VCaP (cell line): Measurements from ENCODE around the gene TENM3.

ENCODE experiments used
- H3K27ac ChIP-seq: fragments of 450-650 bp; 2 replicates; pipeline ENCODE4 v1.5.1; 2017
- CTCF ChIP-seq: fragments of 450-650 bp; conservative IDR thresholded peaks from 2 replicates; pipeline ENCODE4 v1.5.1; 2017; ENCODE audit warnings: mild to moderate bottlenecking, moderate library complexity

The TENM3 gene

GRCh38 chr4:182756161-182756690, 513.0 kb downstream of the TENM3 start:
- TF ChIP-seq CTCF = no peak
- no peak overlapping the region for H3K27ac ChIP-seq

- H3K27ac ChIP-seq = no peak overlapping the region
- TF ChIP-seq CTCF = no peak
Measured at GRCh38 chr4:182758273-182758672, 515.1 kb downstream of the TENM3 start.

- H3K27ac ChIP-seq = no peak overlapping the region
- no peak for TF ChIP-seq CTCF
Measured at GRCh38 chr4:182760551-182761043, 517.4 kb downstream of the TENM3 start.

GRCh38 chr4:182764137-182764536, 520.9 kb downstream of the TENM3 start:
- no peak overlapping the region for H3K27ac ChIP-seq
- TF ChIP-seq CTCF = no peak

GRCh38 chr4:182764642-182765041, 521.4 kb downstream of the TENM3 start:
- TF ChIP-seq CTCF = no peak

GRCh38 chr4:182765987-182766856, 523.0 kb downstream of the TENM3 start:
- TF ChIP-seq CTCF = no peak
- no peak overlapping the region for H3K27ac ChIP-seq

More at GRCh38 chr4:182764642-182765041, 521.4 kb downstream of the TENM3 start:
- no peak overlapping the region for H3K27ac ChIP-seq

GRCh38 chr4:182766857-182767250, 523.7 kb downstream of the TENM3 start:
- TF ChIP-seq CTCF = no peak

More at GRCh38 chr4:182766857-182767250, 523.7 kb downstream of the TENM3 start:
- H3K27ac ChIP-seq = no peak overlapping the region
